Measurements from ENCODE around the gene FAM3D. TPM values are rescaled to one million over a fixed set of nuclear protein-coding genes. Genes with fewer than 3 reads are reported as not detected.

The FAM3D gene
- total RNA-seq, 1 donor from 2014 or later, result not detected

- intact Hi-C loops (cut with micrococcal nuclease), result no loop called here
- no peaks in the 10 kb centered on the region for H3K4me1 Mint-ChIP-seq
- no peak for DNase-seq
- H3K4me3 Mint-ChIP-seq, result no peak overlapping the region
- no peaks in the 10 kb centered on the region for H3K9me3 Mint-ChIP-seq
- no peaks in the 10 kb centered on the region for H3K36me3 Mint-ChIP-seq (ENCODE audit: low read depth)
- no peak overlapping the region for H3K27ac Mint-ChIP-seq
- no peaks in the 10 kb centered on the region for H3K27me3 Mint-ChIP-seq
Observed at GRCh38 chr3:58623961-58624360, 42.6 kb downstream of the FAM3D start.

- no peaks in the 10 kb centered on the region for H3K27me3 Mint-ChIP-seq
- DNase-seq, result no peak
- H3K4me3 Mint-ChIP-seq, result no peak overlapping the region
- intact Hi-C loops (cut with micrococcal nuclease), result no loop called here
- no peaks in the 10 kb centered on the region for H3K4me1 Mint-ChIP-seq
- no peaks in the 10 kb centered on the region for H3K36me3 Mint-ChIP-seq (ENCODE audit: low read depth)
- no peak overlapping the region for H3K27ac Mint-ChIP-seq
- H3K9me3 Mint-ChIP-seq, result no peaks in the 10 kb centered on the region
Observed at GRCh38 chr3:58623478-58623877, 43.1 kb downstream of the FAM3D start.

DNA sequence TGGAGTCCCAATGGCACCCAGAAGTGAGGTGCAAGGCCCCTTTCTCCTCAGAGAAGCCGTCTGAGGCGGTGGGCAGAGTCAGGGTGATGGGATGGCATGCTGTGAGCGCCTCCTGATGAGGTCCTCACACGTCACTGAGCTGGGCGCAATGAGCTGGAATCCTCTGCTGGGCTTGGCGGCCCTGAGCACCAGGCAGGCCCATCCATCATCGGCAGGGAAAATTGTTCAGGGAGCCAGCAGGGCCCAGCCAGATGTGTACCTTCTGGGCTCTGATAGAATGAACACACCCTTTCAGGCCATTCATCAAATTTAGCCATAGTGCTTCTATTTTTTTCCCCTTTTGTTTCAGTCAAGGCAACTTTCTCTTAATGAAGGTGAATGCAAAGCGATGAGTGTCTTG is 43.7 kb downstream of the FAM3D start:
- H3K9me3 Mint-ChIP-seq, result no peaks in the 10 kb centered on the region
- no peaks in the 10 kb centered on the region for H3K4me1 Mint-ChIP-seq
- H3K27ac Mint-ChIP-seq, result no peak overlapping the region
- intact Hi-C loops (cut with micrococcal nuclease), result no loop called here
- H3K4me3 Mint-ChIP-seq, result no peak overlapping the region
- H3K27me3 Mint-ChIP-seq, result no peaks in the 10 kb centered on the region
- H3K36me3 Mint-ChIP-seq (ENCODE audit: low read depth), result no peaks in the 10 kb centered on the region
- no peak for DNase-seq

DNA sequence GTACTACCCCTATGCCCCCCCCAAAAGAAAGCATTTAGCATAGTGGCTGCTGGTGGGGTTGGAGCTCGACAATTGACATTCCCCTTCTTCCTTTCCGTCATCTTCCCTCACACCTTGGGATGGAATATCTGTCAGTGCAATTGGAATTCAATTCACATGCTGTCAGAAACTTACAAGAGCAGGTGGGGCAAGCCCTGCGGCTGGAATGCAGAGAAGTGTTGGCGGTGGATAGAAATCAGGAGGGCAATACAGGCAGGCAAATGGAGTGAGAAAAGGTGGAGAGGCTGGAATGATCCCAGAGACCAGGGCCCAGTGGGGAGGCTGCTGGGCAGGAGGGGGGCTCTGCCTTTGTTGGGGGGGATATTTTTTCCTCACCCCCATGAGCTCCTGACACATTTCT is 44.1 kb downstream of the FAM3D start:
- no peak for DNase-seq
- Mint-ChIP-seq H3K27me3 (no peaks in the 10 kb centered on the region), H3K27ac (no peak overlapping the region), H3K4me3 (no peak overlapping the region), H3K36me3 (ENCODE audit: low read depth) (no peaks in the 10 kb centered on the region), H3K4me1 (no peaks in the 10 kb centered on the region), H3K9me3 (no peaks in the 10 kb centered on the region)
- intact Hi-C loops (cut with micrococcal nuclease), result no loop called here

GRCh38 chr3:58621086-58621830 is 45.3 kb downstream of the FAM3D start:
- intact Hi-C loops (cut with micrococcal nuclease), result no loop called here
- Mint-ChIP-seq H3K9me3 (no peaks in the 10 kb centered on the region), H3K4me3 (no peak overlapping the region), H3K27me3 (no peaks in the 10 kb centered on the region), H3K27ac (no peak overlapping the region), H3K4me1 (no peaks in the 10 kb centered on the region), H3K36me3 (ENCODE audit: low read depth) (no peaks in the 10 kb centered on the region)
- no peak for DNase-seq

GRCh38 chr3:58620421-58620820 is 46.2 kb downstream of the FAM3D start:
- no peaks in the 10 kb centered on the region for H3K36me3 Mint-ChIP-seq (ENCODE audit: low read depth)
- no peak overlapping the region for H3K27ac Mint-ChIP-seq
- DNase-seq, result no peak
- H3K4me1 Mint-ChIP-seq, result no peaks in the 10 kb centered on the region
- intact Hi-C loops (cut with micrococcal nuclease), result no loop called here
- H3K9me3 Mint-ChIP-seq, result no peaks in the 10 kb centered on the region
- H3K4me3 Mint-ChIP-seq, result no peak overlapping the region
- H3K27me3 Mint-ChIP-seq, result no peaks in the 10 kb centered on the region

GRCh38 chr3:58617338-58617761 is 49.2 kb downstream of the FAM3D start:
- peaks cover 2% of the 10 kb centered on the region for H3K27me3 Mint-ChIP-seq
- H3K4me1 Mint-ChIP-seq, result no peaks in the 10 kb centered on the region
- no peaks in the 10 kb centered on the region for H3K36me3 Mint-ChIP-seq (ENCODE audit: low read depth)
- H3K9me3 Mint-ChIP-seq, result no peaks in the 10 kb centered on the region
- H3K27ac Mint-ChIP-seq, result no peak overlapping the region
- intact Hi-C loops (cut with micrococcal nuclease), result no loop called here
- DNase-seq, result no peak
- H3K4me3 Mint-ChIP-seq, result no peak overlapping the region

GRCh38 chr3:58613236-58614132 is 53.1 kb downstream of the FAM3D start:
- intact Hi-C loops (cut with micrococcal nuclease), result no loop called here
- Mint-ChIP-seq H3K27ac (no peak overlapping the region), H3K4me1 (no peaks in the 10 kb centered on the region)

GRCh38 chr3:58612830-58613229 is 53.7 kb downstream of the FAM3D start:
- H3K9me3 Mint-ChIP-seq, result no peaks in the 10 kb centered on the region
- intact Hi-C loops (cut with micrococcal nuclease), result no loop called here

More at GRCh38 chr3:58613236-58614132, 53.1 kb downstream of the FAM3D start:
- H3K4me3 Mint-ChIP-seq, result no peak overlapping the region
- DNase-seq, result no peak
- peaks cover 2% of the 10 kb centered on the region for H3K27me3 Mint-ChIP-seq
- H3K9me3 Mint-ChIP-seq, result no peaks in the 10 kb centered on the region
- no peaks in the 10 kb centered on the region for H3K36me3 Mint-ChIP-seq (ENCODE audit: low read depth)

GRCh38 chr3:58609990-58610389 is 56.6 kb downstream of the FAM3D start:
- Mint-ChIP-seq H3K27me3 (peaks cover 6% of the 10 kb centered on the region), H3K4me3 (no peak overlapping the region), H3K4me1 (peaks cover 3% of the 10 kb centered on the region), H3K9me3 (no peaks in the 10 kb centered on the region), H3K36me3 (ENCODE audit: low read depth) (no peaks in the 10 kb centered on the region), H3K27ac (no peak overlapping the region)
- intact Hi-C loops (cut with micrococcal nuclease), result no loop called here
- no peak for DNase-seq

More at GRCh38 chr3:58612830-58613229, 53.7 kb downstream of the FAM3D start:
- H3K27ac Mint-ChIP-seq, result no peak overlapping the region
- no peak for DNase-seq
- H3K36me3 Mint-ChIP-seq (ENCODE audit: low read depth), result no peaks in the 10 kb centered on the region
- no peak overlapping the region for H3K4me3 Mint-ChIP-seq
- H3K27me3 Mint-ChIP-seq, result peaks cover 2% of the 10 kb centered on the region
- peaks cover 1% of the 10 kb centered on the region for H3K4me1 Mint-ChIP-seq

DNA sequence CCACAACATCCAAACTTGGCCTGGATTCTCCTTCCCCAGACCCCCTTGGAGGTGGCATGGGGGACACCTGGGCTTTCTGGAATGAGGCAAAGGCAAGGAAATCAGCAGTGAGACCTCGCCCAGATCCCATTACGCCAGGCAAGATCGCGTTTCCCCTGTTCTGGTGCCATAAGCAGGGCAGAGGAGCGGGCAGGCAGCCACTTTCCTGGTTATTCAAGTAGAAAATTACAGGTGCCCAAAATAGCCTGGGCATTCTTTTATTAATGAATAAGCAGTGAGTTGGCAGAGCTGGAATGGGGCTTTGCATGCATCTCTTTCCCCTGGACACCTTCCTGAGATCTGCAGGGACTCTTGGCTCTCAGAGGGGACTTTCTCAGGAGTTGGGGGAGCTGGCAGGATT is 57.9 kb downstream of the FAM3D start:
- peaks cover 6% of the 10 kb centered on the region for H3K27me3 Mint-ChIP-seq
- H3K4me3 Mint-ChIP-seq, result no peak overlapping the region
- H3K4me1 Mint-ChIP-seq, result peaks cover 3% of the 10 kb centered on the region
- no peaks in the 10 kb centered on the region for H3K9me3 Mint-ChIP-seq
- no peaks in the 10 kb centered on the region for H3K36me3 Mint-ChIP-seq (ENCODE audit: low read depth)
- no peak overlapping the region for H3K27ac Mint-ChIP-seq
- intact Hi-C loops (cut with micrococcal nuclease), result no loop called here
- no peak for DNase-seq

DNA sequence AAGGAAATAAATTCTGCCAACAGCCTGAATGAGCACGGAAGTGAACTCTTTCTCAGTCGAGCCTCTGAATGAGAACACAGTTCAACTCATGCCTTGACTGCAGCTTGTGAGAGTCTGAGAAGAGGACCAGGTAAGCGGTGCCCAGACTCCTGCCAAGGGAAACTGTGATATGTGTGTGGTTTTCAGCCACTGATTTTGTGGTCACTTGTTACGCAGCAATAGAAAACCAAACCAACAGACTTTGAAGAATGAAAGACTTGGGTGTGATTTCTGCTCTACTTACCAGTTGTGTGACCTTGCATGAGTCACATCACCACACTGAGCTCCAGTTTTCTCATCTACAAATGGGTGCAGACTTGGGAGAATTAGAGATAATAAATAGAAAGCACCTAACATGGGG is 58.8 kb downstream of the FAM3D start:
- H3K27me3 Mint-ChIP-seq, result peaks cover 9% of the 10 kb centered on the region
- intact Hi-C loops (cut with micrococcal nuclease), result no loop called here
- peaks cover 3% of the 10 kb centered on the region for H3K4me1 Mint-ChIP-seq
- no peak overlapping the region for H3K27ac Mint-ChIP-seq
- no peak overlapping the region for H3K4me3 Mint-ChIP-seq
- DNase-seq, result no peak
- no peaks in the 10 kb centered on the region for H3K36me3 Mint-ChIP-seq (ENCODE audit: low read depth)
- H3K9me3 Mint-ChIP-seq, result no peaks in the 10 kb centered on the region

- DNase-seq, result no peak
- Mint-ChIP-seq H3K27me3 (peaks cover 12% of the 10 kb centered on the region), H3K27ac (no peak overlapping the region), H3K4me1 (peaks cover 3% of the 10 kb centered on the region), H3K4me3 (no peak overlapping the region), H3K9me3 (no peaks in the 10 kb centered on the region), H3K36me3 (ENCODE audit: low read depth) (no peaks in the 10 kb centered on the region)
- intact Hi-C loops (cut with micrococcal nuclease), result no loop called here
Observed at GRCh38 chr3:58606693-58607092, 59.9 kb downstream of the FAM3D start.

- H3K4me3 Mint-ChIP-seq, result no peak overlapping the region
- intact Hi-C loops (cut with micrococcal nuclease), result no loop called here
- no peaks in the 10 kb centered on the region for H3K9me3 Mint-ChIP-seq
- H3K27me3 Mint-ChIP-seq, result peaks cover 14% of the 10 kb centered on the region
- no peak for DNase-seq
- H3K36me3 Mint-ChIP-seq (ENCODE audit: low read depth), result no peaks in the 10 kb centered on the region
- H3K4me1 Mint-ChIP-seq, result peaks cover 3% of the 10 kb centered on the region
- no peak overlapping the region for H3K27ac Mint-ChIP-seq
Observed at GRCh38 chr3:58604031-58604430, 62.5 kb downstream of the FAM3D start.
